ENCODE data around the gene CASP7. TPM values are rescaled to one million over a fixed set of nuclear protein-coding genes. Genes with fewer than 3 reads are reported as not detected.

Gene CASP7
- total RNA-seq, 1 donor from 2014 or later: 27.5 TPM

- no peak overlapping the region for H3K27ac Mint-ChIP-seq
- TF ChIP-seq CTCF (conservative IDR thresholded peaks at IDR 0.05): no peak
- DNase-seq (ENCODE audit: extremely low spot score, unreplicated experiment): no peak
- H3K36me3 Mint-ChIP-seq: peaks cover 3% of the 10 kb centered on the region
- H3K9me3 Mint-ChIP-seq: no peaks in the 10 kb centered on the region
- no peak overlapping the region for H3K4me3 Mint-ChIP-seq
- no peaks in the 10 kb centered on the region for H3K27me3 Mint-ChIP-seq
- H3K4me1 Mint-ChIP-seq (ENCODE audit: unreplicated experiment): peaks cover 33% of the 10 kb centered on the region
Observed at GRCh38 chr10:113713640-113713982, 33.9 kb downstream of the CASP7 start.

DNA sequence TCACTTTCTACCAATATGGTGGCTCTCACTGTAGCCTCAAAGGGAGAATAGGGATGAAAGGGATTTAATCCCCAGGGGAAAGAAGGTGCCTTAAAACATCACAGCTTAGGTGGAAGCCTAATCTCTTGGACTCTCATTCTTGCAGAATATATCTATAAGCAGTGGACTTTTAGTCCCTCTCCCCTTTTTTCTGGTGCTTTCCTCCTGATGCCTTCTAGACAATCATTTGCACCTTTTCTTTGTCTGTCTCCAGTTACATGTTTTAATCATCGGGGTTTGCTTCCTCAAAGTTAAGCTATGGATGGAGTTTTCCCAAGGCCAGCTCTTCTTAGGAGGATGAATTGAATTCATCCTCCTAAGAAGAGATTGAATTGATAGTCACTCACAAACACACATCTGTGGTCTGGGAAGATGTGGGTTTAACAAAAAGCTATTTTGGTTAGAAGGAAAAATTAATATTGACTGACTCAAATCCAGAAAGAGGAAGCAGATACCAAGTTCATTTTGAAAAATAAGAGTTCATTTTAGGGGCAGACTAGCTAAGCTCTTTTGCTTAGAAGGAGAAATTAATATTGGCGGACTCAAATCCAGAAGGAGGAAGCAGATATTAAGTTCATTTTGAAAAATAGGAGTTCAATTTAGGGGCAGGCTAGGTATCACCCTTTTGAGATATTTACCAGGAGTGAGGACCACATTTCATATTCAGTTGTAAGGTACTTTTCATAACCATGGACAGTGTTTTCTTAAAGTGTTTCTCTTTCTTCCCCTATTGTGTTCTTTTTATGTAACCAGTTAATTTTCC is 36.6 kb downstream of the CASP7 start:
- no peak for DNase-seq (ENCODE audit: extremely low spot score, unreplicated experiment)
- Mint-ChIP-seq H3K27ac (no peak overlapping the region), H3K4me3 (no peak overlapping the region), H3K9me3 (no peaks in the 10 kb centered on the region), H3K36me3 (peaks cover 7% of the 10 kb centered on the region), H3K27me3 (no peaks in the 10 kb centered on the region), H3K4me1 (ENCODE audit: unreplicated experiment) (peaks cover 7% of the 10 kb centered on the region)
- no peak for TF ChIP-seq CTCF (conservative IDR thresholded peaks at IDR 0.05)

DNA sequence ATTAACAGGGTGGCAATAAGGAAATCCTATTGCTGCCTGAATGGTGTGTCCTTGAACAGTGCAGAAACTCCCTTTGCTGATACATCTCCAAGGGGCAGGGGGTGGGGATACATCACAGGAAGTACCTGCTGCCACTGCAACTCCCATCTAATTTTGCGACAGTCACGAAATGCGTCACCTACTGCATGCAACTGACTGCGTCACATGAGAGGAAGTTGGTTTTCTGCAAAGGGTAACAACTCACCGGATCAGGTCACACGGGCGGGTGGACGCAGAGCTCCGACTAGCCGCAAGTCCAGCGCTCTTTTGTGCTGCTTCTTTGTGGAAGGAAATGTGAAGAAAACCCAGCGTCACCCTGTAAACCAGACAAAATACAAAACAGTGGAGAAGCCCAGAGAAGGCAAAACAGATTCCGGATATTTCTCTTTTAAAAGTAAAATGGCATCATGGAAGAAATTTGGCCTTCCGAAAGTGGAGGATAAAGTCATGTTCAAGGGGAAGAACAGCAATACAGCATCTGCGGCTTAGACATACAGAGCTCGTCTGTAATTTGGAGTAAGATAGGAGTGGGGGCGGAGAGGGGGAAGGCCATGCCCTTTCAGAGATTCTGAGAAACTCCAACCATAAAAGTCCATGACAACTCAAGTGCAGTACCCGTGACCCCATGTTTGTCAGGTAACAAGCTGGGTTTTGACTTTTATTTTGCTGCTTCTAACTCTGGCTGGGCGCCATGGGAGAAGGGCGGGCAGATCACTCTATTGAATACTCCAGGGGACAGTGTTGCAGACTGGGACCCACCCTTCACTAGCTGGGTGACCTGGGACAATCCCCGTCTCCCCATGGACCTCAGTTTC is 39.5 kb downstream of the CASP7 start:
- no peak for DNase-seq (ENCODE audit: extremely low spot score, unreplicated experiment)
- H3K4me3 Mint-ChIP-seq: no peak overlapping the region
- TF ChIP-seq CTCF (conservative IDR thresholded peaks at IDR 0.05): no peak
- H3K36me3 Mint-ChIP-seq: peaks cover 16% of the 10 kb centered on the region
- H3K9me3 Mint-ChIP-seq: no peaks in the 10 kb centered on the region
- no peaks in the 10 kb centered on the region for H3K4me1 Mint-ChIP-seq (ENCODE audit: unreplicated experiment)
- H3K27ac Mint-ChIP-seq: no peak overlapping the region
- H3K27me3 Mint-ChIP-seq: no peaks in the 10 kb centered on the region

- Mint-ChIP-seq H3K9me3 (no peaks in the 10 kb centered on the region), H3K4me3 (no peak overlapping the region), H3K4me1 (ENCODE audit: unreplicated experiment) (no peaks in the 10 kb centered on the region), H3K27ac (no peak overlapping the region), H3K36me3 (peaks cover 24% of the 10 kb centered on the region), H3K27me3 (no peaks in the 10 kb centered on the region)
- TF ChIP-seq CTCF (conservative IDR thresholded peaks at IDR 0.05): no peak
- no peak for DNase-seq (ENCODE audit: extremely low spot score, unreplicated experiment)
Observed at GRCh38 chr10:113720386-113720785, 40.7 kb downstream of the CASP7 start.

GRCh38 chr10:113732160-113732881 is 52.6 kb downstream of the CASP7 start:
- H3K27ac Mint-ChIP-seq: no peak overlapping the region
- H3K9me3 Mint-ChIP-seq: no peaks in the 10 kb centered on the region
- no peak for DNase-seq (ENCODE audit: extremely low spot score, unreplicated experiment)
- H3K4me3 Mint-ChIP-seq: no peak overlapping the region
- TF ChIP-seq CTCF (conservative IDR thresholded peaks at IDR 0.05): no peak
- H3K27me3 Mint-ChIP-seq: peaks cover 3% of the 10 kb centered on the region
- no peaks in the 10 kb centered on the region for H3K4me1 Mint-ChIP-seq (ENCODE audit: unreplicated experiment)
- H3K36me3 Mint-ChIP-seq: peaks cover 23% of the 10 kb centered on the region

All from type B pancreatic cell (in vitro differentiated cells).